T follicular helper cell (primary cell): Measurements from ENCODE around the gene INSYN2B.

Experiments used
- DNase-seq: peaks from one replicate; pipeline ENCODE4 v3.0.0-alpha.2; 2020; ENCODE audit warnings: low read depth
- total RNA-seq, 2 experiments: gene quantifications; one replicate each; lab custom pipeline; 2026; lab: John Stamatoyannopoulos, UW

INSYN2B gene
- total RNA-seq: 0 reads per million in 2 experiments

DNA sequence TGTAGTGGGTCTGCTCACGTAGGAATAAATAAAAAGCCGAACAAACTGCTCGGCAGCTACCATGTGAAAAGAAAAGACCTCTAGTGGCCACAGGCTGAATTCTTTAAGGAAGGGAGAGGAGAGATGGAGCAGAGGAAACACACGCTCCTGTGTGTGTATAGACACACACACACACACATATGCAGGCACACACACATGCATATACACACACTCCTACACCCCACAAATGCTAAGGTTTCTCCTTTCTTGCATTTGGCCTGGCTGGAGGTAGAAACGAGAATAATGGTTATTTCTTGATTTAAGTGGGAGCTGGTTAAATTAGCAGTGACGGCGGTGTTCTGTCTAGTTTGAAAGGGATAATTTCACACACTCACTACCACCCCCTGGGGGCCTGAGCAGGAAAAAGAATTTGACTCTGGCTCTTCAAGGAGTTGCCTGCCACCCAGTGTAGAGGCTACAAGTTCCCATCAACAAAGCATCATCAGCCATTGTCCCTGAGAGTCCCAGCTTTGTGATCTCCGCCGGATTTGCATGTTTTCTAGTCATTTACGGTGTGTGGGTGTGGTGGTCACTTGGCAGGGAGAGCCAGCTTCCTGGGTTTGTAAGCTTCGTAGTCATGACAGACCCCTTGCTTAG, at the start of gene INSYN2B:
Gene INSYN2B (minus strand): TSS at position 78 of the 636 bp plus-strand sequence. CDS start 96,597 bp downstream, outside the sequence.
- no peak for DNase-seq

DNA sequence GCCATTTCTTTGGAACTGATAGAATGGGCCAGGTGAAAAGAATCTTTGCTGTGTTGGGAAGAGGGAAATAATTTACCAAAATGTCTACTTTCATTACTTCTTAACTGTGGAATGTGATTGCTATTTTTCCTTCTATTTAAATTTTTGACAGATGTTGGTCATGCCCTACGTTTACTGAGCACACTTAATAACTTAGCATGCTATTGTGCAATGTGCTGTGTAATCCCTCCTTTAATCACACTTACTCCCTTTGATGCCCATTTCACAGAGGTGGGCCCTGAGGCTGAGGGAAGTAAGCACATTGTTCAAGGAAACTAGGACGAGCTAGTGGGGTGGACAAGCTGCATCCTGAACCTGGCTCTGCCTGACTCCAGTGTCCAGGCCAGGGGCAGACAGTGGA, 47.8 kb upstream of the INSYN2B start:
- DNase-seq: no peak

DNA sequence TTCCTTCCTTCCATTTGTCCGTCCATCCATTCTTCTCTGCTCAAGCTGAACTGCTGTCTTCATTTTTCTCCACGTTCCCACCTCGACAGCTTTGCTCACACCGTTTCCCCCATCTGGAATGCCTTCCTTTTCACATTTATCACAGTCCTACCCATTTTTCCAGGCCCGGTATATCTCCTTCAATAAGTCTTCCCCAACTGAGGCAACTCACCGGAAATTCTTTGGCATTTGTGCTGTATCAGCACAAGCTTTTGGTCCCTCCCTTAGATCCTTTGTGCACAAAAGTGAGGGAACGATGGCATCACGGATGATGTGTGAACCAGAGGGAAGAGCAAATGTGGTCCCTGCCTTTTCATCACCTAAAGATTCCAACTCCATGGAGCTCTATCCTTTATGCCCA, 45.6 kb upstream of the INSYN2B start:
- no peak for DNase-seq

DNA sequence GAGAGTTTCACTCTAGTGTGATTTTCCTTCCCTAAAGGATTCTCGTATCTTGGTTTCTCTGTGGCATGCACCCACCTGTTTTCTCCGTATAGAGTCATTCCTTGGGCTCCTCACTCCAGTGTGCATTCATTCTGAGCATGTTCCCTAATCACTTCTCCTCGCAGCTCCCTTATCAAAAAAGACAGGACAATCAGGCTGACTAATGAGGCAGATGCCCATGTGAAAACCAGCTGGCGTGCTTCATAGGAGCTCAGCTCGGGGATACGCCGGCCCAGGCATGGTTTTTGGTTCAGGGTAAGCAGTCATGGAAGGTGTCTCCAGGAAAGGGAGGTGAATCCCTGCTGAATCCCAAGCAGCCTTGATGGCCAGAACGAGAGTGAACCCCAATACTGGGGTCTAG, 41.2 kb upstream of the INSYN2B start:
- DNase-seq: no peak

DNA sequence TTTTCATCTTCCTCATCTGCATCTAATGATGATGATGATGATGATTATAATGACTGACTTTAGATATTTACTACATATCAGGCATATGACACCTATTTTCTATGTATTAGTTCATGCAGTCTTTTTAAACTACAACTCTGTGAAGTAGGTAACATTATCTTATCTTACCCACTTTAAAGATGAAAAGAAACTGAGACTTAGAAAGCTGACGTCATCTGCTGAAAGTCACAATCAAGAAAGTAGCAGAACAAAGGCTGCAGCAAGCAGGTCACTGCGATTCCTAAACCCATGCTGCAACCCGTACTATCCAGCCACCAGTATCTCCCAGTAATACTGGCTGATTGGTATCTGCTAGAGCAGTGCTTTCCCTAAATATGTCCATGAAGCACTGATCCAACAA, 40.1 kb upstream of the INSYN2B start:
- no peak for DNase-seq

DNA sequence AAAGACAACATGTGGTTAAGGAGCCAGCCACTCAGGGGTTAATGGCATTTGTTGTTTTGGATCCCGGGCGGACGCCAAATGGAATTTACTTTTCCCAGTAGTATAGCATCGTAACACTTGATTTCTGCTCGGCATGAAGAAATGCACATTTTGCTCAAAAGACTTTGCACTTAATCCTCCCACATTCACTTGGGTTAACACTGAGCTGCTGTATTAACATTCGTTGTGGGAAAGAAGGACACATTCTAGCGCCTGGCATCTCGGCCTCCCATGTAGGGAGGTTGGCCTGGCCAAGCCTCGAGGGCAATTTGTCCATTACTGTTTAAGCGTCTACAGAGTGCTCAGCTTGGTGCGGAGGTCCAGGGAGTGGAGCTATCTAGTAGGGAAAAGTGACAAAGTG, 32.3 kb upstream of the INSYN2B start:
- DNase-seq: no peak

DNA sequence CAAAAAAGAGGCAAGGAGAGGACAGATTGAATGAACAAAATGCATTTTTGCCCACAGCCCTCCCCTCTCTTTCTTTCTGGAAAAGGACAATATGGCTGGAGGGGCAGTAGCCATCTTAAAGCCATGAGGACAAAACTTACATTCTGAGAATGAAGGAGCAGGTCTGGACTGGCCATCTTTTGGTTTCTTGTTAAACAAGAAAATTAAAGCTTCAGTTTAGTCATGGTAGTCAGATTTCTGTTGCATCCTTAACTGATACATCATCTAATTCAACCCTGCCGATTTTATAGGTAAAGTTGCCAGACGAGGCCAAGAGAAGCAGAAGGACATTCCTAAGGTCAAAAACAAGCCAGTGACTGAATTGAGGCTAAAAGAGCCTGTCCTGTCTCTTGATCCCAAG, 31.5 kb upstream of the INSYN2B start:
- DNase-seq: no peak

DNA sequence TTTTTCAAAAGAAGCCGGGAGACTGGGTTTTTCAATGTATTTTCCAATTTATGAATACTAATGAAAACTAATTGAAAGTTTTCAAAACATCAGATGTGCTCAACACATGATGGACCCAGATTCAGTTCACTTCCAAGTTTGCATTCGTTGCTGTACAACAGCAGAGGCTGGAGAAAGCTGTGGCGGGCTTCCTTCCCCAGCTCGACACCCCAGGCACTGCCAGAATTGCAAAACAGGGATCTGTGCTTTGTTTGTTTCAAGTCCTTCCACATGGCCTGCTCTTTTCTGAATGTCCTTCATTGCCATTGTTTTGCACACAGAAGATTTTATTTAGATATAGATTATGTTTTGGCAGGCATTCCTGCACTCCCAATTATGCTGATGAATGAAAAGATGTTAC, 30.3 kb upstream of the INSYN2B start:
- no peak for DNase-seq

DNA sequence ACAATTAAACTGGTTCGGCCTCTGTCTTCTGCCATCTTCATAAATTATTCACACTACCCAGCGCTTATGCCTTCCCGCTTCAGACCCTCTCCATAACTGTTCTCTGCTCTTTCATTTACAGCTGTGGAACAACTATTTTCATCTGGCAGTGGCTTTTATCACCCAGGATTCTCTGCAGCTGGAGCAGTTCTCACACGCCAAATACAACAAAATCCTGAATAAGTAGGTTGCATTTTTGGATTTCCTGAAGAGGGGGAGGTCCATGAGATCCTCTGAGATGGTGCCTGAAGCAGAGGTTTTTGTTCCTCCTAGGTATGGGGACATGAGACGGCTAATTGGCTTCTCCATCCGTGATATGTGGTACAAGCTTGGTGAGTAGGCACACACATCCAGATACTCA, 28.1 kb upstream of the INSYN2B start:
- no peak for DNase-seq

DNA sequence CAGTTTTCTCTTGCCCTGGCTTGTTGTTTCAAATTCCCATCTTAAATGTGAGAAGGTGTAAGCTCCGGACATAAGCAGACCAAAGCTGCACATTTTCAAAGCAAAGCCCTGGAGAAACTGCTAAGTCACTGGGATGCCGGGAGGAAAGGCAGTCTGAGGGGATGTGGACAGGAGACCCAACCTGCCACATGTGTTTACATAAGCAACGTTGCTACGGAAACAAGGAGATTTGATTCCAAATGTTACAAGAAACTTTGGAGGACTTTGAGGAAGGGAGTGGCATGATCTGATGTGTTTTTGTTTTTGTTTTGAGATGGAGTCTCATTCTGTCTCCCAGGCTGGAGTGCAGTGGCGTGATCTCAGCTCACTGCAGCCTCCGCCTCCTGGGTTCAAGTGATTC, 25.7 kb upstream of the INSYN2B start:
- DNase-seq: no peak

DNA sequence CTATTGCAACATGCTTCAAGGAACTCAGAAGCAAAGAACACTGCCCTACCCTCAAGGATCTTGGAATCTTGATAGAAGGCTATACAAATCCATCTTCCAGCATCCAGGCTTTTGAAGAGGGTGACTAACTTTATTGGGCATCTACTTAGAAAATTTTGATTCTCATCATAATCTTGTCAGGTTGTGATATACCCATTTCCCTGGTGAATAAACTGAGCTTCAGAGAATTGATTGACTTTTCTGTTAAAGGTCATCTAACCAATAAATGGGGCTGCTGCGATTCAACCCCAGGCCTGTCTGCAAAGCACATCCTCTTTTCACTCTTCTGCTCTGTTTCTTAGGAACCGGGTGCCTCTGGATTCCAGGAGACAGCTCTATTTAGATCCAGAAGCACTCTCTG, 19.9 kb upstream of the INSYN2B start:
- DNase-seq: no peak

DNA sequence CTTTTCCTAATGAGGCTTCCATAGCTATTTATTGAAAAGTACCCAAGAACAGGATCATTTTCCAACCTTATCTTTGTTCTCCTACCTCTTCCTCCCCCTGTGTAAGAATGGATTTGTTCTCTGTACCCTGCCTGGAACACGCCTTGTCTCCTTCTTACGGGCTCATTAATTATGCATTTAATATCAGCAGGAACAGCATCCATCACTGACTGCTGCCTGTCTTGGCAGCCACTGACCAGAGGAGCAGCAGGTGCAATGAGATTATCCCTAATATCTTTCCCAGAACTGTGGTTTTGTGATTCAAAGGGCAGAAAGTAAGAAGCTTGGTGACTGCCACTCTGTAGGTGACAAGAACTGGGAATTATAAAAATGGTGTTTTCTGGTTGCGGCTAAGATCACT, 19.3 kb upstream of the INSYN2B start:
- DNase-seq: no peak

DNA sequence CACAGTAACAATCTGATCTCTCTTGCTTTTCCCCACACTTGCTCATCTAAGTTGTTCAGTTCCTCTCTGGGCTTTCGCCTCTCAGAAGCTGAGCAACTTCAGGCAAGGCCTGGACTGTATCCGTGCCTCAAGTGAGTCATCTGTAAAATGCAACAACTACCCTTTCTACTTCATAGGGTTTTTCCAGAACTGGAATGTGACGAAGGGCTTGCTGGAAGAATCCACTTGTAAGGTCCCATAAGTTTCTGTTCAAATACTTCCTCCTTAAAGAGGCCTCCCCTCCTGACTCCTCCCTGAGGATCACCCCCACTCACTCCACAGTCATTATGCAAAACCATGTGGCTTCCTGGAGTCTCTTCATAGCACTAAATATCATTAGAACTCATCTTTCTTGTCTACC, 17.5 kb upstream of the INSYN2B start:
- DNase-seq: no peak

DNA sequence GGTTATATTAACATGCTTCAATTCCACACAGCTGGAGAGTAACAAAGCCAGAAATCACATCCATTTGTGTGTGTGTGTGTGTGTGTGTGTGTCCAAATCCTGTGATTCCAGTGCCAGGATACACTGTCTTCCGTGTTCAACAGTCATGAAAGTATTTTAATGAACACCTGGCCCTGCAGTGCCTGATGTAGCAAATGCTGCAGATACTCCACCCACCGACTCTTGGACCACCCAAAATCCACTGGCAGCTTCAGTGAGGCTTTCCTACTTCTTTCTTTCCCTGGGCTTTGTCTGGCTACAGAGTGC, 13.1 kb upstream of the INSYN2B start:
- no peak for DNase-seq

DNA sequence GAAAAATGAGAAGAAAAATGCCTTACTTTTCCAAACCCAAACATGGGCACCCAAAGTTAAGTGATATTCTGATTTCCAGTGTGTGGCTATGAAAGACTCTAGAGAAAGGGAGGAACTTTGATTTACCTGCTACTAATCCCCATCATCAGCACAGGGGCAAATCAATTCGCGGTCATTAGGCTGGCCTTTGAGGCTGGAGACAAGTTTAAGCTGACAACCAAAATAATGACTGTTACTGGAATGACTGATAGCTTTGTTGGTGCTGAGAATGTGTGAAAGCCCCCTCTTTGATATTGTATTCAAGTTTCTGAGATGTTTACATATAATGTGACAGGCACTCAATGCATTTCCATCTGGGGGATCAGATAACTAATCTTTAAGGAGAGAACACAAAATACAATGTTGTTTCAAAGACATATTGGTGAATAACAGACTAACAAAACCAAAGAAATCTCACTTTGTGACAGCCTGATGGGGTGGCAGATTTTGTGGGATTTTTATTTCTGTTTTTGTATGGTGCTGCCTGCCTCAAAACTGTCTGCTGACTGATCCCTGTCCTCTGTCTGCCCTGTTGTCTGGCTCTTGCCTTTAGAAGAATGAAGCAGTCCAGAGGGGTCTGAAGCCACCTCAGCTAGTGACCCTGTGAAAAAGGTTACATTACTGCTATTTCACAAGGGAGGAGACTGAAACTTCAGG, 12.6 kb upstream of the INSYN2B start:
- DNase-seq: no peak

DNA sequence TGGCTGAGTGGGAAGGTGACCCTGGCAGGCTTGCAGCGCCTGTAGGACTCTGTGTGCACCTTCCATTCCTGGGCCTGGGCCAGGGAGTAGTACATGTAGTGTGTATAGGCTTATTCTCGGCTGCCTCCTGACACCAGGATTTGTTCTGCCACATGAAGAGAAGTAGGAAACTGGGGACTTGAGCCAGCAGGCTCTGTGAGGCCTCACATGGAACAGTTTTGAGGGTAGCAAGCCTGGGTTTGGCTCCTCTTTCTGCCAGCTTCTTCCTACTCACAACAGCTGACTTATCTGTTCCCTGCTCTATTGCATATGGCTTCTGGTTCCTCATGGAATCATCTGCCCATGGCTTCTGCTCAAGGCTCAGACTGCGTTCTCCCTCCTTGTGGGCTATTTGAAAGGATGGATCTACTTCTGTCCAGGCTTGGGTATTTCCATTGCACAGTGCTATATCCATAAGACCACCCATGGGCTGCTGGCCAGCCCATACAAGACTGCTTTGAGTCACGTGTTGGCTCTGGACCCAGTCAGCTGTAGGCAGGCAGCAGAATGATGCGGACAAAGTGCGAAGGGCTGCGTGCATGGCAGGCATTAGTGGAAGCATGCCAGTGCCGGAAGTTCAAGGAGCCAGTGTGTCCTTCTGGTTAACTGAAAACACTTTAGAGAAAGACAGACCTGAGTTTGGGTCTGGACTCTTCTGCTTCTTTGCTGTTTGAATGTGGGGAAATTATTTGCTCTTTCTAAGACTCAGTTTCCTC, 11.0 kb upstream of the INSYN2B start:
- no peak for DNase-seq

DNA sequence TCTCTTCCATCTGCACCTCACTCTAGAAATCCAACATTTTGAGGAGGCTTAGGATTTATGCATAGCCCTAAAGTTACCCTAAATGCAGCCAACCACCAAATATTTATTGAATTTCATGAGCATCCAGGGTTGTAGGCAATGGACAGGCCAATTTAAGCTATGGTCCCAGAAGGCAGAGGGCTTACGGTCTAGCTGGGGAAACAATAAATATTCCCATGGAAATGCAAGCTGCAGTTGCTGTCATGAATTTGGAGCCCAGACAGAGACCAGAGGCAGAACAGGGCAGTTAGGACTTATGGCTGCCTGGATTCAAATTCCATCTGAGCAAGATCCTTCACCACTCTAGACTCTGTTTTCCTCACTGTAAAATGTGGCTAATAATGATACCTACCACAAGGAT, 9.1 kb upstream of the INSYN2B start:
- no peak for DNase-seq

DNA sequence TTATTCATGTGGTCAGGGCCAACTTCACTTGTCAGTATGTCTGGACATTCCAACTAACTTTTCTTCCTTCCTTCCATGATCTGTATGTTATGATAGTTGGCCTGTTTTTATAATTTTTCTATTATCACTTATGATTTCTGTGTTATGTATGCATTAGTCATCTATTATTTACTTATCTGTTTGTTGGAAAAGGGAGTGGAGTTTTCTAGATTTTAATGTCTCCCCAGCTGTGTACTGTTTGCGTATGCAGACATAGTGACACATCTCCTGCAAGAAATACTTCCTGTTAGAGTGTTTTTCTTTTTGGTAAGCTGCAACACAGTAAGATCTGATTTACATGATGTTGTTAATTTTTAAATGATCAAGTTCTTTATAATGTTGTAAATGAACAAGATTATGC, 8.7 kb upstream of the INSYN2B start:
- DNase-seq: no peak

DNA sequence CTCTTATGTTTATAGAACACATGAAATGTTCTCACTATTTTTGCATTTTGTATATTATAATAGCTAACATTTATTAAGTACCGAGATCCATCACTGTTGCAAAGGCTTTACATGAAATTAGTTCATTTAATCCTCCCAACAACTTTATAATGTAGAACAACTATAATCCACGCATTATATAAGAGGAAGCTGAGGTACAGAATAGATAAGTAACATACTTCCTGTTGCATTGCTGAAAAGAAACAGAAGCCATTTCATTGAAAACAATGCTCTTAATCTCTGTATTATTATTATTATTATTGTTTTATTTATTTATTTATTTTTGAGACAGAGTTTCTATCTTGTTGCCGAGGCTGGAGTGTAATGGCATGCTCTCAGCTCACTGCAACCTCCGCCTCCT, 7.9 kb upstream of the INSYN2B start:
- no peak for DNase-seq

DNA sequence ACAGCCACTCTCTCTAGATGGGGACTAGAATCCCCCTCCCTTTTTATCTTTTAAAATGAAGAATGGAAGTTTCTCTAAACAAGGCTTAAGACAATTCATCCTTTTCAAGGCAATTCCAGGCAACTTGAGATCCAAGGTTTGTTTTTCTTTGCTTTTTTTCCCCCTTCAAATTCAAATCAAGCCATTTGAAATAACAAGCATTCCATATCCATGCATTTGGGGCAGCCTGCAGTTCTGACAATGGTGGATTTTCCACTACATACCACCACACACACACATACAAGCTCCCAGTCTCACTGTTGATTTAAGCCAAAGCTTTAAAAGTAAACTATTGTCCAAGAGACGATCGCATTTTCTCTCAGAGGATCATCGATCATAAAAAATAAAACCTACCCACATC, 424 bp downstream of the INSYN2B start:
- no peak for DNase-seq

DNA sequence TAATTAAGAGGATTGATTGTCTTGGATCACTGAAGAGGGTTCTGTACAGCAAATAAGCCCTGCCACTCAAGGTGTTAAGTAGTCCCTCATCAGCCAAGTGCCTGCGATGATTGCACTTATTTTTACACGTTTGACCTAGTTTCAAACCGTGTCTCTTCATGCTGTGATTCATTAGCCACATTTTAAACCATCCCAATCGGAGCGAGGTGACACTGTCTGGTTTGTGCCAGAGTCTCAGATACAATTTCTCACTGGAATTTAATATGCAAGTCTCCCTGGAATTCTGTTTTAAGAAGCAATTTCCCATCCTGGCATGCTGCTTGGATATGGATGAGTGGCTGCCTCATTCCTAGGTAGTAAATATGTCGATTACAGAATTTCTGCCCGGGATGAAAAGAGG, 1.6 kb downstream of the INSYN2B start:
- no peak for DNase-seq

DNA sequence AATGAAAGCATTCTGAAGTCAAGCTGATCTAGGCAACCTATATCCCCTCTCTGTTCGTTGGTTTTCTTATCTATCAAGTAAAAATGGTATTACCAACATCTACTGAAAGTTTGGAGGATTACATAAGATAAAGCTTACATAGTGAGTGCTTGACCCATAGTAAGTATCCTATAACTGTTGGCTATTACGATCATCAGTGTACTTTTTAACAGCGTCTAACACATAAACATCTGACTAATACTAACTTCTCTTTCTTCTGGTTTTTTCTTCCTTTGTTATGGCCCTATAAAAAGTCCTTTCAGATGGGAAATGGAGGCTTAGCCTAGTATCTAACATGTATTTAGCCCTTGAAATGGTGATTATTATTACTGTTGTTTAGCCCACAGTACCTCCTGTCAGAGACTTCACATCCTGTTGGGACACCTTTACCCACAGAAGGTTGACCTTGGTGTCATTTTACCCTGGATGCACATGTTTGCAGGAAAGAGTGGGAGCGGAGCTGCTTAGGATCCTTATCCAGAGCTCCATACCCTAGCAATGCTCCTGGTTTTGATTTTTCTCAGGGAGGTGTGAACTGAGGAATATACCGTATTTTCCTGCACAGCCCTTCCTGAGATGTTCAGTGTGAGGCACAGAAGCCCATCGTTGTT, 6.0 kb downstream of the INSYN2B start:
- DNase-seq: no peak

DNA sequence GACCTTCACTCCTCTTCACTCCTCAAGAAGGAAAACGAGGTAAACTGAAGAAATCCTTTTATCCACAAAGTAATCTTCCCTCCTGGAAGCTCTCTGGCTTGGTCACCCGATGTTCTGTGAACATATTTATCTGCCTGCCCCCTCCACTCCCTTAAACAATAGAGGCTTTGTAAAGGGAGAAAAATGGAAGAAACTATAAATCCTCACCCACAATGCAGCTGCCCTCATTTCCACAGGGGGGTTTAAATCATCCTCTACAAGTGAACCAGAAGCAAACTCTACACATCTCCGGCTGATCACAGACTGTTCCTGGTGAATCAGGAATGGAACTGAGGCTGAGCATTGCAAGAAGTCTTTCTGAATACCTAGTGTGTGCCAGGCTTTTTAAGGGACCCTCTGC, 7.2 kb downstream of the INSYN2B start:
- DNase-seq: no peak
